Vagina (tissue), 2 donors: ENCODE measurements around the gene USF3. TPM values are rescaled to one million over a fixed set of nuclear protein-coding genes. Genes with fewer than 3 reads are reported as not detected.

ENCODE experiments used
- DNase-seq, 2 donors: peaks; one replicate each; pipeline ENCODE4 v3.0.0-alpha.2; 2017; ENCODE audit errors: extremely low spot score in 2 of 2
- H3K27ac ChIP-seq: fragments of 200-600 bp; sonication (generic); one replicate; pipeline ENCODE4 v1.5.1; 2019
- H3K27me3 ChIP-seq: fragments of 200-600 bp; sonication (generic); one replicate; pipeline ENCODE4 v1.5.1; 2019
- H3K36me3 ChIP-seq, 2 donors: fragments of 200-600 bp; sonication (generic); one replicate each; pipeline ENCODE4 v1.5.1; 2017 to 2019
- H3K4me1 ChIP-seq: fragments of 200-600 bp; sonication (generic); one replicate; pipeline ENCODE4 v1.5.1; 2019
- H3K4me3 ChIP-seq, 2 donors: fragments of 200-600 bp; sonication (generic); 1 replicate in 1 of 2; 2 replicates in 1 of 2; pipeline ENCODE4 v1.5.1; 2016 to 2019
- H3K9me3 ChIP-seq: fragments of 200-600 bp; sonication (generic); one replicate; pipeline ENCODE4 v1.5.1; 2019
- POLR2A ChIP-seq, 2 donors: fragments of 450-650 bp; IDR thresholded peaks; one replicate each; pipeline ENCODE4 v1.6.1; 2017; ENCODE audit warnings: antibody characterized with exemption in 2 of 2, mild to moderate bottlenecking in 2 of 2, moderate library complexity in 2 of 2
- POLR2AphosphoS5 ChIP-seq, 2 donors: sonication (generic); formaldehyde crosslinking; IDR thresholded peaks; one replicate each; pipeline ENCODE4 v1.9.0; 2017; ENCODE audit warnings: antibody characterized with exemption in 2 of 2, mild to moderate bottlenecking in 2 of 2, low read depth in 1 of 2; ENCODE audit not compliant: insufficient read depth in 1 of 2
- intact Hi-C: fragments of 100-400 bp; cut with DNase I; formaldehyde crosslinking; loops from one replicate; pipeline ENCODE4 v1.15.1; 2023
- total RNA-seq: library from RNA; depleted of rRNA; stranded (reverse); fragments of >200 nt; gene quantifications from one replicate; pipeline ENCODE4 v1.2.3, GENCODE V29; 2016
- TF ChIP-seq, protein P1 (sequence below), 3 experiments: fragments of 450-650 bp in 2 of 3; fragments of 200-600 bp in 1 of 3; sonication (generic) in 1 of 3; IDR thresholded peaks; one replicate each; pipeline ENCODE4 v1.5.1; 2017 to 2019; ENCODE audit warnings: antibody characterized with exemption in 3 of 3, mild to moderate bottlenecking in 2 of 3, moderate library complexity in 2 of 3

The USF3 gene, protein sequence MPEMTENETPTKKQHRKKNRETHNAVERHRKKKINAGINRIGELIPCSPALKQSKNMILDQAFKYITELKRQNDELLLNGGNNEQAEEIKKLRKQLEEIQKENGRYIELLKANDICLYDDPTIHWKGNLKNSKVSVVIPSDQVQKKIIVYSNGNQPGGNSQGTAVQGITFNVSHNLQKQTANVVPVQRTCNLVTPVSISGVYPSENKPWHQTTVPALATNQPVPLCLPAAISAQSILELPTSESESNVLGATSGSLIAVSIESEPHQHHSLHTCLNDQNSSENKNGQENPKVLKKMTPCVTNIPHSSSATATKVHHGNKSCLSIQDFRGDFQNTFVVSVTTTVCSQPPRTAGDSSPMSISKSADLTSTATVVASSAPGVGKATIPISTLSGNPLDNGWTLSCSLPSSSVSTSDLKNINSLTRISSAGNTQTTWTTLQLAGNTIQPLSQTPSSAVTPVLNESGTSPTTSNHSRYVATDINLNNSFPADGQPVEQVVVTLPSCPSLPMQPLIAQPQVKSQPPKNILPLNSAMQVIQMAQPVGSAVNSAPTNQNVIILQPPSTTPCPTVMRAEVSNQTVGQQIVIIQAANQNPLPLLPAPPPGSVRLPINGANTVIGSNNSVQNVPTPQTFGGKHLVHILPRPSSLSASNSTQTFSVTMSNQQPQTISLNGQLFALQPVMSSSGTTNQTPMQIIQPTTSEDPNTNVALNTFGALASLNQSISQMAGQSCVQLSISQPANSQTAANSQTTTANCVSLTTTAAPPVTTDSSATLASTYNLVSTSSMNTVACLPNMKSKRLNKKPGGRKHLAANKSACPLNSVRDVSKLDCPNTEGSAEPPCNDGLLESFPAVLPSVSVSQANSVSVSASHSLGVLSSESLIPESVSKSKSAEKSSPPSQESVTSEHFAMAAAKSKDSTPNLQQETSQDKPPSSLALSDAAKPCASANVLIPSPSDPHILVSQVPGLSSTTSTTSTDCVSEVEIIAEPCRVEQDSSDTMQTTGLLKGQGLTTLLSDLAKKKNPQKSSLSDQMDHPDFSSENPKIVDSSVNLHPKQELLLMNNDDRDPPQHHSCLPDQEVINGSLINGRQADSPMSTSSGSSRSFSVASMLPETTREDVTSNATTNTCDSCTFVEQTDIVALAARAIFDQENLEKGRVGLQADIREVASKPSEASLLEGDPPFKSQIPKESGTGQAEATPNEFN (N-terminal part only)
- total RNA-seq = 19.2 TPM

DNA sequence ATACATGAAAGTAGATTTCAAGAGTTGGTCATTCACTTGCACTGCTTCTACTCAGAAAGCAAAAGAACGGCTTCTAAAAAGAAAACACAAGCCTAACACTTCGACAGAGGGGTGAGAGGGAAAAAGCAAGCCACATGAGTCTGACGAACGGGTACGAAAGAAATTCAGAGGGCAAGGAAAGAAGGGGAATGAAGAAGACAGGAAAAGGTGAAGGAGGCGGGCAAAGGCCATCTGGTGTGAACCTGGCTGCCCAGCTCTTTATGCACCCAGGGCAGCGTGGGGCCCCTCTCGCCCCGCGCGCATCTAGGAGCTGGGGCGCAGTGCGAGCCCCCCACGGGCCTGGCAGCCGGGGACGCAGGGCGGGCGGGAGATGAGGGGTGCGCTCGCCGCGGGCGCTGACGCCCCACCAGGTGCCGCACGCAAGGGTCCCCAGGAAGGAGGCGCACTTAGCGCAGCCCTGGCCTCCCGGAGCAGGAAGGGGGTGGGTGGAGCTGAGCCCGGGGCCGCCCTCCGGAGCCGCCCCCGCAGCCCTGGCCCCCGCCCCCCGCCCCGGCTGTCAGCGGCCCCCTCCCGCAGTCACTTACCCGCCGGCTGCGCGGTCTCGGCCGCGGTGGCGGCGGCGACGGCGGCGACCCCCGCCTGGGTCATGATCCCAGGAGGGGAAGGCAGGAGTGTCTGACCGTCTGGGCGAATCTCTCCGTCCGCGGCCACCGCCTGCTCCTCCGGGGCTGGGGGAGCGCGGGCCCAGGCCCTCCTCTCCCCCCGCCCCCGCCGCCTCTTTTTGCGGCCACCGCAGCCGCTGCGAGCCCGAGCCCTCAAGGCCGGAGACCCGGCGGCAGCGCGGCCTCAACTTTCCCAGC is at the start of gene USF3:
Gene USF3, minus strand, starts transcription at position 857 of the 860 bp plus-strand sequence. CDS start 21,764 bp downstream, outside the sequence.
- Histone ChIP-seq H3K27ac (peak within 1 kb of the TSS; percentile 100), H3K4me1 (peaks cover 41% of the 10 kb centered on the region), H3K27me3 (no peaks in the 10 kb centered on the region), H3K4me3 (peak within 1 kb of the TSS; percentile 96 to 100), H3K9me3 (no peaks in the 10 kb centered on the region), H3K36me3 (no peaks in the 10 kb centered on the region)
- intact Hi-C loops = no loop called here
- peak in 1 of 2 donors; percentile 25 for TF ChIP-seq POLR2A (IDR thresholded peaks at IDR 0.05)
- TF ChIP-seq POLR2AphosphoS5 (IDR thresholded peaks at IDR 0.05; ENCODE audit: insufficient read depth in 1 of 2, low read depth in 1 of 2) = peak in 1 of 2 donors; percentile 5
- TF ChIP-seq, protein P1, sequence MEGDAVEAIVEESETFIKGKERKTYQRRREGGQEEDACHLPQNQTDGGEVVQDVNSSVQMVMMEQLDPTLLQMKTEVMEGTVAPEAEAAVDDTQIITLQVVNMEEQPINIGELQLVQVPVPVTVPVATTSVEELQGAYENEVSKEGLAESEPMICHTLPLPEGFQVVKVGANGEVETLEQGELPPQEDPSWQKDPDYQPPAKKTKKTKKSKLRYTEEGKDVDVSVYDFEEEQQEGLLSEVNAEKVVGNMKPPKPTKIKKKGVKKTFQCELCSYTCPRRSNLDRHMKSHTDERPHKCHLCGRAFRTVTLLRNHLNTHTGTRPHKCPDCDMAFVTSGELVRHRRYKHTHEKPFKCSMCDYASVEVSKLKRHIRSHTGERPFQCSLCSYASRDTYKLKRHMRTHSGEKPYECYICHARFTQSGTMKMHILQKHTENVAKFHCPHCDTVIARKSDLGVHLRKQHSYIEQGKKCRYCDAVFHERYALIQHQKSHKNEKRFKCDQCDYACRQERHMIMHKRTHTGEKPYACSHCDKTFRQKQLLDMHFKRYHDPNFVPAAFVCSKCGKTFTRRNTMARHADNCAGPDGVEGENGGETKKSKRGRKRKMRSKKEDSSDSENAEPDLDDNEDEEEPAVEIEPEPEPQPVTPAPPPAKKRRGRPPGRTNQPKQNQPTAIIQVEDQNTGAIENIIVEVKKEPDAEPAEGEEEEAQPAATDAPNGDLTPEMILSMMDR (IDR thresholded peaks at IDR 0.05) = no peak
- DNase-seq = no peak

DNA sequence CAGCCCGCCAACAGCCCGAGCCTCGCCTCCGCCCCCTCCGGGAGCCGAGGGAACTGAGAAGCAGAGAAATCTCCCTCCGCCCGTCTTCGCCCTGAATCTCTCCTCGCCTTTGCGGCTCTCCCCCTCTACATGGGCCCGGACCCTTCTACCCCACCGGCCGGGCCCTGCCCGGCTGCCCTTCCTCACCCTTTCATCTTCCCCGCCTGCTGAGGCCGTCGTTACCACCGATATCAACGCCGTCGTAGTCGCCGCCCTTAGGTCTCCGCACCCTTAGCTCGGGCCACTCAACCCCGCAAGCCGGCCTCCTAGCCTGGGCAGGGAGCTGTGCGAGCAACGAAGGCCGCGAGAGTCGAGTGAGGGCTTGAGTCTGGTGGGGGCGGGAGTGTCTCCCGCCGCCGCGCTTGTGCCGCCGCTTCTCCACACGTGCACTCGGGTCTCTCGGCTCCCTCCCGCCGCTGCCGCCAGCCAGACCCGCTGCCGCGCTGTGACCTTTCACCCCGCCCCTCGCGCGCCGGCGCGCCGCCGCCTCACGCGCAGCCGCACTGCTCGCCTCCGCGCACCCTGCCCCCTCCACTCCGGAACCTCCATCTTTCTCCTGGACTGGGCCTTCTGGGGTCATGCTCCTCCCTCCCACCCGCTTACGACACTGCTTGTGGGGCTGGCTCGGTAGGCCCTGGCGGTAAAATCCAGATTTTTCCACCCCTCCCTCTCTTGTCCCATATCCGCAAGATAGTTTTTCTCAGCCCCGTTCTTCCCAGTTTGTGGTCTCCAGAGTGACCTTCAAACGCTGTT is 49.5 kb upstream of the USF3 start, which contains the start of gene NAA50:
Gene NAA50, minus strand, starts transcription at position 494 of the 792 bp plus-strand sequence. Its CDS starts 300 bp downstream, at position 194.
- intact Hi-C loops = no loop called here

DNA sequence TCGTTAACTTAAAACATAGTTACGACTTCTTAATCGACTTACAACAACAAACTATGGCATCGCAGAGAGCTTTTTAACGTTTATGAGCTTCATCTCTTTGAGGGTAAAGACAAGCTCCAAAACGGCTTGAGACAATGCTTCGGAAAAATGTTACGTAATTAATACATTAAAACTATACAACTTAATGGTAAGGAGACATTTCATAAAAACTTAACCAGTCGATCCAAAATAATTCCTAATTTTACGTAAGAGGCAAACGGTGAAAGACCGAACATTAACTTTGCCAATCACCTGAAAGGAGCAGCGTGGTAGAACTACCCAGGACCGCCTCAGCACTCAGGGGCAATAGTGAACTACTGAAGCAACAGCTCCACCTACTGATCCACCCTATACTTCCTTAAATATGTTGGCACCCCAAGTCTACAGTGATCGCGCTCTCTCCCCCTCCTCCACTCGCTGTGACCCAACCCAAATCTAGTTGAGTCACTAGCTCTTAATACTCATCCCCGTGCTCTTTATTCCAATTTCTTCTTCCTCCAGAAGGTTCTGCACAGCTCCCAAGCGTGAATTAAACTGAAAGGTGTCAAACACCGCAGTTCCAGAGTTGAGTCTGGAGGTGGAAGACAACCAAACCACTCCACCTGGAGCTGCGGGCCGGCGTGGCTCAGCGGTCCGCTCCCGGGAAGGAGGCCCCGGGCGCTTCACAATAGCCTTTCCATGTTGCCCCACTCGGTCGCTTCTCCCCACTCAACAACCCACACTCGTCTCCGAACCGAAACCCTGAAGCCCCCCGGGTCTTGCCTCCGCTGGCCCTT is 48.7 kb upstream of the USF3 start:
- intact Hi-C loops = no loop called here
- Histone ChIP-seq H3K9me3 (no peaks in the 10 kb centered on the region), H3K4me1 (peaks cover 69% of the 10 kb centered on the region), H3K4me3 (peak overlapping the region; percentile 80 to 99), H3K27ac (peak overlapping the region; percentile 100), H3K27me3 (no peaks in the 10 kb centered on the region), H3K36me3 (no peaks in the 10 kb centered on the region)
- TF ChIP-seq, protein P1 (IDR thresholded peaks at IDR 0.05) = peak in 2 of 3 experiments; percentile 54 to 62
- TF ChIP-seq POLR2AphosphoS5 (IDR thresholded peaks at IDR 0.05; ENCODE audit: insufficient read depth in 1 of 2, low read depth in 1 of 2) (peak; percentile 68 to 81), POLR2A (IDR thresholded peaks at IDR 0.05) (no peak)
- DNase-seq = peak in 1 of 2 donors; percentile 91

More for the DNA sequence above, 49.5 kb upstream of the USF3 start, which contains the start of gene NAA50:
- Histone ChIP-seq H3K36me3 (no peaks in the 10 kb centered on the region), H3K4me1 (peaks cover 62% of the 10 kb centered on the region), H3K4me3 (peak within 1 kb of the TSS; percentile 80 to 99), H3K27ac (peak within 1 kb of the TSS; percentile 100), H3K9me3 (no peaks in the 10 kb centered on the region), H3K27me3 (no peaks in the 10 kb centered on the region)
- TF ChIP-seq POLR2AphosphoS5 (IDR thresholded peaks at IDR 0.05; ENCODE audit: insufficient read depth in 1 of 2, low read depth in 1 of 2) (peak in 1 of 2 donors; percentile 77), POLR2A (IDR thresholded peaks at IDR 0.05) (peak in 1 of 2 donors; percentile 89)
- TF ChIP-seq, protein P1 (IDR thresholded peaks at IDR 0.05) = peak in 1 of 3 experiments; percentile 21
- DNase-seq = peak; percentile 96 to 97
